IgD-negative memory B cell (primary cell): ENCODE measurements around the gene LRP5. TPM values are rescaled to one million over a fixed set of nuclear protein-coding genes. Genes with fewer than 3 reads are reported as not detected.

Experiments
- H3K27ac Mint-ChIP-seq, 3 donors: one replicate each; pipeline ENCODE4 v1.8.0; 2020 to 2022; ENCODE audit warnings: mild to moderate bottlenecking in 3 of 3, mixed read lengths in 3 of 3, moderate library complexity in 1 of 3
- H3K27me3 Mint-ChIP-seq: one replicate; pipeline ENCODE4 v1.8.0; 2021; ENCODE audit warnings: mixed read lengths
- H3K36me3 Mint-ChIP-seq: one replicate; pipeline ENCODE4 v1.8.0; 2020; ENCODE audit warnings: mild to moderate bottlenecking, mixed read lengths
- H3K4me1 Mint-ChIP-seq, 3 donors: one replicate each; pipeline ENCODE4 v1.8.0; 2020 to 2022; ENCODE audit warnings: mixed read lengths in 3 of 3, mild to moderate bottlenecking in 1 of 3
- H3K4me3 Mint-ChIP-seq, 4 donors: one replicate each; pipeline ENCODE4 v1.8.0; 2020 to 2022; ENCODE audit warnings: mild to moderate bottlenecking in 4 of 4, mixed read lengths in 4 of 4, moderate library complexity in 3 of 4
- H3K9me3 Mint-ChIP-seq, 3 donors: one replicate each; pipeline ENCODE4 v1.8.0; 2020 to 2021; ENCODE audit warnings: mixed read lengths in 3 of 3, mild to moderate bottlenecking in 1 of 3
- polyA plus RNA-seq: library from polyadenylated mRNA; unstranded; fragments of 300-500 nt; fragmentation: Illumina TruSeq; gene quantifications from one replicate; pipeline ENCODE4 v1.2.3, GENCODE V29; 2021

Gene LRP5
- polyA plus RNA-seq, 1 donor from 2014 or later = 1.0 TPM

GRCh38 chr11:68311160-68312116 lies 953 bp upstream of the LRP5 start:
- Mint-ChIP-seq H3K27ac (no peak overlapping the region), H3K9me3 (no peaks in the 10 kb centered on the region)

GRCh38 chr11:68312780-68313573 lies 586 bp downstream of the LRP5 start:
- H3K4me3 Mint-ChIP-seq = peak overlapping the region; percentile 82 to 93 (median 90)
- H3K4me1 Mint-ChIP-seq = peaks cover 7 to 14% (median 11%) of the 10 kb centered on the region in 3 donors
- no peaks in the 10 kb centered on the region for H3K9me3 Mint-ChIP-seq
- peaks cover 12% of the 10 kb centered on the region for H3K27me3 Mint-ChIP-seq
- peak overlapping the region in 2 of 3 donors; percentile 10 to 56 for H3K27ac Mint-ChIP-seq
- H3K36me3 Mint-ChIP-seq = no peaks in the 10 kb centered on the region

More at GRCh38 chr11:68311160-68312116, 953 bp upstream of the LRP5 start:
- peaks cover 7 to 14% (median 11%) of the 10 kb centered on the region in 3 donors for H3K4me1 Mint-ChIP-seq
- peaks cover 12% of the 10 kb centered on the region for H3K27me3 Mint-ChIP-seq
- no peaks in the 10 kb centered on the region for H3K36me3 Mint-ChIP-seq
- H3K4me3 Mint-ChIP-seq = peak overlapping the region; percentile 55 to 72 (median 68)

- Mint-ChIP-seq H3K4me1 (peaks cover 7 to 14% (median 11%) of the 10 kb centered on the region in 3 donors), H3K27ac (peak overlapping the region in 2 of 3 donors; percentile 10 to 56), H3K27me3 (peaks cover 12% of the 10 kb centered on the region), H3K4me3 (peak overlapping the region; percentile 82 to 93 (median 90)), H3K36me3 (no peaks in the 10 kb centered on the region), H3K9me3 (no peaks in the 10 kb centered on the region)
Observed at GRCh38 chr11:68313574-68314202, 1.3 kb downstream of the LRP5 start.

DNA sequence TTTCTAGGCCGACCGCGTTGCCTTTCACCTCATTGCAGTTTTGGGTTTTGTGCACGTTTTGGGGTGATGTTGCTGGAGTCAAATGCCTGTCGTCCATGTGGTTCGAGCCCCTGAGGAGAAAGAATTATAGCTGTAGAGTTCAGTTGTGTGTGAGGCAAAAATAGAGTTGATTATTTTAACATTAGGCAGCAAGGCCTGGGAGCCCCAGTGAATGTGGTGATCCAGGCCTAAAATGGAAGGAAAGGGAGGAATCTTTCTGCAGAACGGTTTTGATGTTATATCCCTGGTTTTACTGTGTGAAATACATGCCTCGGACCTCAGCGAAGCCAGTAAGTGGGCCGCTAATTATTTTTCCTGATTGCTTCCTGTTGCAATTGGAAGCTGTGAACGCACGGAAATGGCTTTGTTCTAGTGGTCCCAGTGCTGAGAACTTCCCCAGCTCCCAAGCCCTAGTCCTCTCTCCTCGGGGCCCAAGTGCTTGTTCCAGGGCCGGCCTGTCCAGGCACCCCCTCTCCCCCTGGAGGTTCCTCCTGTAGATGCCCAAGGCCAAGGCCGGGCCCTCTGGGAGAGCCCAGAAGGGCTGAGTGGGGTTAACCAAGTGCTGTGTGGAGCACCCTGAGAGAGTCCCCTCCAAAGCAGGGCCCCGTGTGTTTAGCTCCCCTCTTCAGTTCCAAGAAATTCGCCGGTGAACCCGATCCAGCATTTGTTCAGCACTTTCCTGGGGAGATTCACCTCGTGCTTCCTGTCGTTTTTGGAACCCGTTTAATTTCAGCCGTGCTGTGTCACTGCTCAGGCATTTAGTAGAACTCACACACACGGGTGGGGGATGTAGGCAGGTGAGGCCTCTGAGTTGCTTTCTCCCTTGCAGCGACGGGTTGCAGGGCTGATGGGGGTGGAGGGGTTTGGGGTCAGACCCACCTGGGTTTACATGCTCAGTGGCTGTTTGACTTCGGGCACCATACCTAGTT lies 2.1 kb downstream of the LRP5 start:
- Mint-ChIP-seq H3K27me3 (peaks cover 12% of the 10 kb centered on the region), H3K36me3 (no peaks in the 10 kb centered on the region), H3K4me1 (peaks cover 7 to 14% (median 11%) of the 10 kb centered on the region in 3 donors), H3K4me3 (peak overlapping the region; percentile 10 to 93 (median 86)), H3K27ac (no peak overlapping the region), H3K9me3 (no peaks in the 10 kb centered on the region)

DNA sequence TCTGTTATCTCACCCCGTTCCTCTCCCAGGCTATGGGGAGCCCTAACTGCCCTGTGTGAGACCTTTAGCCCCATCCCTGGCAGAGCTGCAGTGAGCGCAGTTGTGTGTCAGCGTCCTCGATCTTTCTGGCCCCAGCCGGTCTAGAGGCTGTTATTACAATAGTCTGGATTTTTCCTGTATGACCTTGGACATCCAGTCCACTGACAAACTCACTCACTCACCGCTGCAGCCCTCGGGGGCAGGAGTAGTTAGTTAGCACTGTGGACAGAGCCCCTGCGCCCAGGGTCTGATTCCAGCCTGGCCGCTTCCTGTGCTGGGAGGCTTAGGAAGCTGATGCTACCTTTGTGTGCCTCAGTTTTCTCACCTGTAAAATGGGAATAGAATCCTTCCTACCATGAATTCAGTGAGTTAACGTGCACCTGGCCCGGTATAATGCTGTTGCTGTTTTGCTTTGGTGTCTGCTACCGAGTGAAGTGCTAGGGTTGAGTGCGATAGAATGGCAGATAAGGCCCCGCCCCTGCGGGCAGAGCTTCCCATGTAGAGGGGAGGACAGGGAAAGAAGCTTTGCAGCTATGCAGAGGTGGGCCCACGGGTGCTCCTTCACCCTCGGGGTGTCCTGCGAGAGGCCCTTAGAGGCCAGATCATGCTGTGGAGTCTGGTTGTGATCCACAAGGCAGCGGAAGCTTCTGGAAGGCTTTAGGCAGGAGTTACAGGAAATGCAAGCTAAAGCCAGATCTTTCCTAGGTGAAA lies 3.0 kb downstream of the LRP5 start:
- Mint-ChIP-seq H3K27me3 (peaks cover 12% of the 10 kb centered on the region), H3K4me3 (peak overlapping the region in 1 of 4 donors; percentile 91), H3K27ac (no peak overlapping the region), H3K9me3 (no peaks in the 10 kb centered on the region), H3K4me1 (peaks cover 7 to 12% (median 11%) of the 10 kb centered on the region in 3 donors), H3K36me3 (no peaks in the 10 kb centered on the region)

DNA sequence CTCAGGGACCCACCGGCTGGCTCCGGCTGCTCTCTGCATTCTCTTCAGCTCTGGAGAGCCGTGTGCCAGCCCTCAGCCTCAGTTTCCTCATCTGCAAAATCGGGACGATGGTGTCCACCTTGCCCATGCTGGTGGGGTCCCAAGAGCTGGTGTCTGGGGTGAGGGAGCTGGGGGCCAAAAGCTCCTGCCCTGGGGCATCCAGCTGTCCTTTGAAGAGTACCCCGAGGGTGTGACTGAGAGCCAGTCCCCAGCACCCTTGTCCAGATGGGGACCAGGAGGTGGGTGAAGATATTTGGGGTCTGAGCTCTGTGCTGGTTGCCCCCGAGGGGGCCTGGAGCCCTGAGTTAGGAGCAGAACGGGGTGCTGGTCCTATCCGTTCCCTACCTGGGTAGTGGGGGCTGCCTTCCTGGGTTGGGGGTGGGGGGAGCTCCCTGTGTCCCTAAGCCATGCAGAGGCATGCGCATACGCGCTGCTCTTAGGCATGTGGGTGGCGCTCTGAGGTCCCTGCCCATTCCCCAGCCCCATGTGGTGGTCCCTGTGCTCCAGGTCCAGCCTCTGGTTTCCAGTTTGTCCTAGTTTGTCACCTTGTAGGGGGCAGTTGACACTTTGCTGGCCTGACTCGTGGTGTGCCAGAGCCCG lies 4.9 kb downstream of the LRP5 start:
- Mint-ChIP-seq H3K36me3 (peaks cover 2% of the 10 kb centered on the region), H3K9me3 (peaks cover 0 to 1% (median 0%) of the 10 kb centered on the region in 3 donors), H3K4me3 (no peak overlapping the region), H3K27me3 (peaks cover 14% of the 10 kb centered on the region), H3K27ac (no peak overlapping the region), H3K4me1 (peaks cover 7 to 11% (median 9%) of the 10 kb centered on the region in 3 donors)

DNA sequence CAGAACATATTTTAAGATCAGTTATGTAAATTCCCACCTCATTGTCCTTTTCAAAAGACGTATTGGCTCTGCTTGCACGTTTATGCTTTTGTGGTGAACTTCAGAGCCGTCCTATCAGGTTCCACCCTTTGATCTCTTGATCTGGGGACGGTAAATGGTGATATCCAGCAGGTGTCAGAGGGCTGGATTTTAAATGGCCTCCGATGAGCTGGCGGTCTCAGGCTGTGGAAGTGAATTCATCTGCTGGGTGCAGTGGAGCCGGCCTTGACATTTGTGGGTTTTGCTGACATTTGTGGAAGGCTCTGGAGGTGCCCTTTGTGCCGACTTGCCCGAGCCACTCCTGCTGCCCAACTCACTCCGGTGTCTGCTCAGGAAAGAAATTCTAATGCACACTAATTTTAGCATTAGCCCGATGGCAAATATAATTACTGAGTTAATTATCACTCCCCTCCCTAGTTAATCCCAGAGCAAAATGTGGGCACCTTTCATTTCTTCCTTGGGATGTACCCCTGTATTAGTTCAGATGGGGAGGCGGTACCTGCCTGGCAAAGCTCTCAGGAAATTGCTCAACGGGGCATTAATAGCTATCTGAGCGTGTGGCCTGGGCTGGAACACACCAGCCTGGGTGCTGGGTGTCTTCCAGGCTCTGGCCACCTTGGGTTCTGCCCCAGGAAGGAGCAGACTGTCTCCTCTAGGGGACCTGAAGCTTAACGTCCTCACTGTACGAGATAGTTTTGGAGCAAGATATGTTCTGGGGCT lies 9.1 kb downstream of the LRP5 start:
- no peak overlapping the region for H3K27ac Mint-ChIP-seq
- H3K4me3 Mint-ChIP-seq = no peak overlapping the region
- peaks cover 2% of the 10 kb centered on the region for H3K36me3 Mint-ChIP-seq

DNA sequence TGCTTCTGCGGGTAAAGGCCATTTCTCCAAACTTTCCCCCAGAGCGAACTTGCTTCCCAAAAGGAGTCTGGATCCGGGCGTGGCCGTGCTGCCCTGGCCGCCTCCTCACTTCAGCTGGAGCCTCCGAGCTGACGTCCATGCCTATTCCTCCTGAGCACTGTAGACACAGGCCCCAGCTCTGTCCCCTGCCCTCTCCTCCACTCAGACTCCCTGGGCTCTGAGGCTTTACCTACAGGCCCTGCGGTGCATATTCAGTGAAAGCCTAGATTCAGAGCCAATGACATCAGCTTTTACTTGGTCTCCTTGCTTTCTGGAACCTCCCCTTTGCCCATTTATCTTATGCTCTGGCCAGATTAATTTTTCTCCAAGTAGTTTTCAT lies 9.7 kb downstream of the LRP5 start:
- H3K27ac Mint-ChIP-seq = no peak overlapping the region
- H3K27me3 Mint-ChIP-seq = peaks cover 2% of the 10 kb centered on the region
- no peak overlapping the region for H3K4me3 Mint-ChIP-seq
- H3K9me3 Mint-ChIP-seq = peaks cover 0 to 1% (median 0%) of the 10 kb centered on the region in 3 donors
- no peaks in the 10 kb centered on the region for H3K4me1 Mint-ChIP-seq
- H3K36me3 Mint-ChIP-seq = peaks cover 2% of the 10 kb centered on the region

More for the DNA sequence above, 9.1 kb downstream of the LRP5 start:
- Mint-ChIP-seq H3K9me3 (peaks cover 0 to 1% (median 0%) of the 10 kb centered on the region in 3 donors), H3K27me3 (peaks cover 2% of the 10 kb centered on the region), H3K4me1 (no peaks in the 10 kb centered on the region)

- Mint-ChIP-seq H3K27ac (no peak overlapping the region), H3K4me1 (peaks cover 0 to 7% (median 4%) of the 10 kb centered on the region in 3 donors), H3K9me3 (peaks cover 0 to 1% (median 0%) of the 10 kb centered on the region in 3 donors), H3K27me3 (peaks cover 3% of the 10 kb centered on the region), H3K36me3 (peaks cover 2% of the 10 kb centered on the region), H3K4me3 (no peak overlapping the region)
Observed at GRCh38 chr11:68324241-68324640, 11.8 kb downstream of the LRP5 start.

DNA sequence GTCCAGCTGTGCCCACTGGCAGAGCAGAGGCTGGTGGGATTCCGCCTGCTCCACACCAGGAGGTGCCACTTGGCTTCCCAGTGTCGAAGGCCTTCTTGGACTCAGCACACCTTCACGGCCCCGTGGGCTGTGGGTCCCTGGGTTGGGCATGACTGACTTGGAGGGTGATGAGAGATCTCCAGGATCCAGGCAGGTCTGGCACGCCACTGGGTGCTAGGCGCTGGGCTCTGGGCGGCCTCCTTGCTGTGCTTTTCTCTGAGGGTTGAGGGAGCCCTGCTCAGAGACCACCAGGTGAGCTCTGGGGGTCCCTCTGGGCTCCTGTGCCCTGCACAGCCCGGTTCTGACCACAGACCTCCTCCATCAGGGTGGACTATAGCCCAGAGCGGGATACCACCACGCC lies 12.3 kb downstream of the LRP5 start:
- no peak overlapping the region for H3K27ac Mint-ChIP-seq
- peaks cover 3% of the 10 kb centered on the region for H3K27me3 Mint-ChIP-seq
- H3K36me3 Mint-ChIP-seq = peaks cover 2% of the 10 kb centered on the region
- H3K4me3 Mint-ChIP-seq = no peak overlapping the region
- H3K9me3 Mint-ChIP-seq = peaks cover 0 to 1% (median 0%) of the 10 kb centered on the region in 3 donors
- peaks cover 0 to 7% (median 4%) of the 10 kb centered on the region in 3 donors for H3K4me1 Mint-ChIP-seq

- Mint-ChIP-seq H3K9me3 (peaks cover 0 to 1% (median 0%) of the 10 kb centered on the region in 3 donors), H3K27ac (no peak overlapping the region), H3K27me3 (peaks cover 3% of the 10 kb centered on the region), H3K4me1 (peaks cover 0 to 7% (median 4%) of the 10 kb centered on the region in 3 donors), H3K36me3 (peaks cover 2% of the 10 kb centered on the region), H3K4me3 (no peak overlapping the region)
Observed at GRCh38 chr11:68325183-68325906, 13.0 kb downstream of the LRP5 start.

GRCh38 chr11:68325907-68326220 lies 13.5 kb downstream of the LRP5 start:
- peak overlapping the region in 1 of 3 donors; percentile 39 for H3K27ac Mint-ChIP-seq
- no peaks in the 10 kb centered on the region for H3K9me3 Mint-ChIP-seq
- H3K4me3 Mint-ChIP-seq = no peak overlapping the region
- peaks cover 0 to 7% (median 6%) of the 10 kb centered on the region in 3 donors for H3K4me1 Mint-ChIP-seq
- H3K27me3 Mint-ChIP-seq = peaks cover 3% of the 10 kb centered on the region
- H3K36me3 Mint-ChIP-seq = no peaks in the 10 kb centered on the region
